HG02973 (cell line): ENCODE data around the gene ALG11.
A peak's percentile ranks its signal among the peaks of the same experiment; 100 is the strongest.
"Not testable (repeated sequence)": the region's sequence is repeated elsewhere in the genome, so short reads cannot be mapped to it uniquely, and the experiment has no call there.

Source experiments
- ATAC-seq: cut with Tn5 transposase; IDR thresholded peaks from one replicate; pipeline ENCODE4 v1.9.1; 2021; ENCODE audit warnings: moderate library complexity; ENCODE audit not compliant: unreplicated experiment

The ALG11 gene

GRCh38 chr13:52011632-52012511 is at the start of gene ALG11:
ALG11 (plus strand) TSS chr13:52012398; CDS start chr13:52012419, 21 bp downstream.
- peak; percentile 99 for ATAC-seq

GRCh38 chr13:51966186-51966585 is 46.0 kb upstream of the ALG11 start:
- no peak for ATAC-seq

GRCh38 chr13:51967482-51968446 is 44.4 kb upstream of the ALG11 start:
- ATAC-seq: no peak

GRCh38 chr13:51970349-51970748 is 41.8 kb upstream of the ALG11 start:
- no peak for ATAC-seq

GRCh38 chr13:51971520-51972426 is 40.4 kb upstream of the ALG11 start:
- no peak for ATAC-seq

- no peak for ATAC-seq
Observed at GRCh38 chr13:51974482-51974881, 37.7 kb upstream of the ALG11 start.

- no peak for ATAC-seq
Observed at GRCh38 chr13:51976423-51976822, 35.8 kb upstream of the ALG11 start.

GRCh38 chr13:51976890-51977289 is 35.3 kb upstream of the ALG11 start:
- ATAC-seq: no peak

GRCh38 chr13:51977625-51978024 is 34.6 kb upstream of the ALG11 start:
- no peak for ATAC-seq

GRCh38 chr13:51978796-51979556 is 33.2 kb upstream of the ALG11 start:
- ATAC-seq: no peak

GRCh38 chr13:51980908-51981307 is 31.3 kb upstream of the ALG11 start:
- ATAC-seq: no peak

- ATAC-seq: no peak
Observed at GRCh38 chr13:51981355-51981754, 30.8 kb upstream of the ALG11 start.

- not testable (repeated sequence) for ATAC-seq
Observed at GRCh38 chr13:51983292-51983691, 28.9 kb upstream of the ALG11 start.

- not testable (repeated sequence) for ATAC-seq
Observed at GRCh38 chr13:51984904-51985303, 27.3 kb upstream of the ALG11 start.

GRCh38 chr13:51988988-51989618 is 23.1 kb upstream of the ALG11 start:
- ATAC-seq: no peak

GRCh38 chr13:51993713-51994112 is 18.5 kb upstream of the ALG11 start:
- no peak for ATAC-seq

GRCh38 chr13:51995677-51996551 is 16.3 kb upstream of the ALG11 start:
- no peak for ATAC-seq

- ATAC-seq: no peak
Observed at GRCh38 chr13:51996641-51997040, 15.6 kb upstream of the ALG11 start.
